ENCODE results near the gene YOD1. TPM values are rescaled to one million over a fixed set of nuclear protein-coding genes. Genes with fewer than 3 reads are reported as not detected.

The YOD1 gene
- total RNA-seq, 1 donor: 16.0 TPM

DNA sequence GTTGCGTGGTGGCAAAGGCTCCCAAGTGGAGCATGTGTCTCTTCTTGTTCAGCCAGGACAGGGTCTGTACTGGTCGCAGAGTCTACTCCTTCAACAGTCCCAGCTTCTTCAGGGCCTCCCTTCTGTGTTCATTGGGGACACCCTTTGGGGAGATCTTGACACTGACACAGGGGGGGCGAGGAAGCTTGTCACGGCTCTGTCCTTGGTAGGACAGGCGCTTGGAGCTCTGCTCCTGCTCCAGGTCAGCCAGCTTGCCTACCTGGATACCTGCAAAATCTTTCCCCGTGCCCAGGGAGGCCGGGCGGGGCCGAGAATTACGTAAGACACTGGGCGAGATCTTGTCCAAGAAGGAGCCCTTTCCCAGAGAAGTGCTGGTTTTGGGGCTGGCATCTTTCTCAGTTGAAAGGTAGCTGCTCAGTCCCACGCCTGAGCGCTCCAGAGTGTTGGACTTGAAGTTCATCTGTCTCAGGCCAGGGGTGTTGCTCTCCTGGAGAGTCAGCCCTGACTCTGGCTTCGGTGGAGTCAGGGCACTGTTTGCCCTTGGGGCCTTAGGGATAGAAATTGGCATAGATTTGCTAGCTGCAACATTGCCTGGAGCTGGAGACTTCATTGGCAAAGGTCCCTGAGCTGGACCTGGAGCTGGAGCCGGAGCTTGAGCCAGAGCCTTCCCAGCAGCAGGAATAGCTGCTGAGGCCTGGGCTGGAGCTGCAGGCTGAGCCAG, 29.0 kb downstream of the YOD1 start:
- TF ChIP-seq, protein P1, sequence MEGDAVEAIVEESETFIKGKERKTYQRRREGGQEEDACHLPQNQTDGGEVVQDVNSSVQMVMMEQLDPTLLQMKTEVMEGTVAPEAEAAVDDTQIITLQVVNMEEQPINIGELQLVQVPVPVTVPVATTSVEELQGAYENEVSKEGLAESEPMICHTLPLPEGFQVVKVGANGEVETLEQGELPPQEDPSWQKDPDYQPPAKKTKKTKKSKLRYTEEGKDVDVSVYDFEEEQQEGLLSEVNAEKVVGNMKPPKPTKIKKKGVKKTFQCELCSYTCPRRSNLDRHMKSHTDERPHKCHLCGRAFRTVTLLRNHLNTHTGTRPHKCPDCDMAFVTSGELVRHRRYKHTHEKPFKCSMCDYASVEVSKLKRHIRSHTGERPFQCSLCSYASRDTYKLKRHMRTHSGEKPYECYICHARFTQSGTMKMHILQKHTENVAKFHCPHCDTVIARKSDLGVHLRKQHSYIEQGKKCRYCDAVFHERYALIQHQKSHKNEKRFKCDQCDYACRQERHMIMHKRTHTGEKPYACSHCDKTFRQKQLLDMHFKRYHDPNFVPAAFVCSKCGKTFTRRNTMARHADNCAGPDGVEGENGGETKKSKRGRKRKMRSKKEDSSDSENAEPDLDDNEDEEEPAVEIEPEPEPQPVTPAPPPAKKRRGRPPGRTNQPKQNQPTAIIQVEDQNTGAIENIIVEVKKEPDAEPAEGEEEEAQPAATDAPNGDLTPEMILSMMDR (IDR thresholded peaks at IDR 0.05; ENCODE audit: insufficient read depth, low read depth, low read length): no peak
- no peak for DNase-seq (ENCODE audit: low read depth)
- H3K4me3 ChIP-seq (ENCODE audit: low read depth, low read length): no peak overlapping the region

DNA sequence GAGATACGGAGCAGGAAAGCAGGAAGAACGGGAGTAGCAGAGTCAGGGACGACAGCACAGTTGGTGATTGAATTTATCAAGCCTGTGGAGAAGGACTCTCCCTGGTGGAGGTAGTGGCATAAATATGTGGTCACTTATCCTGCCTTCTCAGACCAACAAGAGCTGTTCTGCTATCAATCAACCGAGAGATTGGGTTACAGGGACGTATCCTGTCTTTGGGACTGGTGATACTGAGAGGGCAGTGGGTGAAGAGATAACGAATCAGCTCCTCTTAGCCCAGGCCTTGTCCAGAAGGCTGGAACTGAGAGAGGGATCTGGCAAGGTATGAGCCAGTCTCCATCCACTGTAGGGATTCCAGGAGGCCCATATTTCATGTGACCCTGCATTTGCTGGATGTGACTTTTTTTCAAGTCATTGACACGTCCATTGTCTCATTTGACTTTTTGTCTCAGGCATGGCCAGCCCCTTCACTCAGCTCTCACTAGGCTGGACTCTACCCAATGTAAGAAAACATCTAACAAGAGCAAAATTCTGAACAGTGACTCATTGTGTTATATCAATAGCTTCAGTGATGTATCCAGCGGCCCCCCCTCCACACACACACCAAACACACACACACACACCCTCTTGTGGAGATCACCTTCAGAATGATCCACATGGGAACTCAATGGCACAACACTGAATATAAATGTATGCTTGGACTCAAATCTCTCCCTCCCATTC, 29.7 kb downstream of the YOD1 start:
- no peak overlapping the region for H3K4me3 ChIP-seq (ENCODE audit: low read depth, low read length)
- TF ChIP-seq, protein P1 (IDR thresholded peaks at IDR 0.05; ENCODE audit: insufficient read depth, low read depth, low read length): no peak
- DNase-seq (ENCODE audit: low read depth): no peak

DNA sequence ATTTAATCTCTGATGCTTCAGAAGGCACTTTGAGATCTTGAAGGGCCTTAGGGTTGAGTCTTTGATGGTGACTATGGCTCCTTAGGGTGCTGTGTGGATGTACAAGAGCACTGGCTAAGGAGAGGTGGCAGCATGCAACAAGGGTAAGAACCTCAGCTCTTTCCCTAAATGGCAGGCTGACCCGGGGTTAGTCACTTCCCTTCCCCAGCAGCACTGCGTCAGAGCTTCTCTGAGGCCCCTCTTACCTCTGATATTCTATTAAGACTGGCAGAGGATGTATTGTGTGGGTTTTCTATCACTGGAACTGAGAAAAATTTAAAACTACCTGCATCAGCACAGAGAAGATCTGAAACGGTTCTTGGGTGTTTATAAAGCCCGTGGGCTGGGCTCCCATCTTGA, 30.3 kb downstream of the YOD1 start:
- H3K4me3 ChIP-seq (ENCODE audit: low read depth, low read length): no peak overlapping the region
- TF ChIP-seq, protein P1 (IDR thresholded peaks at IDR 0.05; ENCODE audit: insufficient read depth, low read depth, low read length): no peak
- no peak for DNase-seq (ENCODE audit: low read depth)

DNA sequence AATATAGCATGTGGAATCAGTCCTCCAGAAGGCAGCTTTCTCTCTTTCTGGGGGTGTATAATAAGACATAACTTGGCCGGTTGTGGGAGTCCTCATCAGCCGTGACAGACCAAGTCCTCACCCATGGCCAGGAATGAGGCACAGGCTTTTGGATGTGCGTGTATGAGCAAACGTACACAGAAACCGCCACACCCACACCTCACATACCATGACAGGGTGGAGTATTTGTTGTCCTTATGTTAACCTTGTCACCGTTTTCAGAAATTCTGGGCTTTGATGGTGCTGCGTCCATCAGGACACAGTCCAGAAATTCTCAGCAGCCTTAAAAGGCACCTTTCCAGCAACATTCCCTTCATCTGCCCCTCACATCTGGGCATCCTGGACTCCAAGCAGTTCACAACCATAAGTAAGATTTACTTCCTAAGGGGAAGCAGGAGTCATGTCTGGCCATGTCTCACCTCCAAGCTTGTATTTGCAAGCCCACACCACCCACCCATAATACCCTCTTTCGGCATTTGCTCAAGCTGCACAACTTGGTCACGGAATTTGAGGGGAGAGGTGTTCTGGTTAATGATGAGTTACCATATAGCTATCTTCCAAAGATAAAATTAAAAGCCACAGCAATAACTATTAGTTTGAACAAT, 30.8 kb downstream of the YOD1 start:
- TF ChIP-seq, protein P1 (IDR thresholded peaks at IDR 0.05; ENCODE audit: insufficient read depth, low read depth, low read length): no peak
- no peak overlapping the region for H3K4me3 ChIP-seq (ENCODE audit: low read depth, low read length)
- DNase-seq (ENCODE audit: low read depth): no peak

DNA sequence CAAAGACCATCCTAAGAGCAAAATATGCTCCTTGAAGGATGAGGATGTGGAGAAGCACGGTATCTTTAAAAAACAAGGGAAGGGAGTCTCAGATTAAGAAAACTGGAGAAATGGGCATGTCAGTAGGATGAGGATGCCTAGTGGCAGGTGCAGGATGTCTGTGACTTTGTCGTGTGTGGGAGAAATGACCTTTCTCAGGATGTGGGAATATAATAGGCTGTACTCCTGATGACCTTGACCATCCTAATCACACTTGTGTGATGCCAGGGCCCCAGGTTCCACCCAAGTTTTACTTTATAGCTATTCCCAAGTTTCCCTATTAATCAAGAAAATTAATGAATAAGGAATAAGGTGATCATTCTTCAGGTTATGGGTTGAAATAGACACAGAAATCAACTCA, 31.3 kb downstream of the YOD1 start:
- TF ChIP-seq, protein P1 (IDR thresholded peaks at IDR 0.05; ENCODE audit: insufficient read depth, low read depth, low read length): no peak
- DNase-seq (ENCODE audit: low read depth): no peak

DNA sequence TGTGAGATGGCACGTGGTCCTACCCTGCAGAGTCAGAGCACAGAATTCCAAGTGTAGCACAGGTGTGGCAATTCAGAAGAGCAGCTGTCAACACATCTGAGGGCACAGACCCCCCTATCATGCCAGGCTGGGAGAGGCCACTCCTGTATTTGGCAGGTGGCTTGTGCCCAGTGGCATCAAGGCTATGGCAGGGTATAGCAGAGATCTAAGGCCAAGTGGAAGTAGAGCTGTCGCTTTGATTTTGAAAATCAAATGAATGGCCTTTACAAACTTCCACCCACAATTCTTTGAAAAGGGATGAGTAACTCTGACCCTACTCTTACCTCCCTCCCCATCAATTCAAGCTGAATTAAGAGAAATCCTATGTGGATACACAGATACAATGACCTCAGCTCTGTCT, 31.8 kb downstream of the YOD1 start:
- TF ChIP-seq, protein P1 (IDR thresholded peaks at IDR 0.05; ENCODE audit: insufficient read depth, low read depth, low read length): no peak
- H3K4me3 ChIP-seq (ENCODE audit: low read depth, low read length): no peak overlapping the region
- DNase-seq (ENCODE audit: low read depth): no peak

More for the DNA sequence above, 31.3 kb downstream of the YOD1 start:
- no peak overlapping the region for H3K4me3 ChIP-seq (ENCODE audit: low read depth, low read length)
